Pancreas (tissue), 10 donors: ENCODE results near the gene LPCAT1. TPM values are rescaled to one million over a fixed set of nuclear protein-coding genes. Genes with fewer than 3 reads are reported as not detected.
"Not testable (repeated sequence)": the region's sequence is repeated elsewhere in the genome, so short reads cannot be mapped to it uniquely, and the experiment has no call there.

Experiments
- ATAC-seq, 4 donors: fragments of 200-7000 bp; cut with Tn5 transposase; one replicate each; pipeline versions ENCODE4 v1.8.0 to v1.9.1; 2020; ENCODE audit warnings: mild to moderate bottlenecking in 4 of 4, moderate library complexity in 4 of 4
- DNase-seq, 6 donors: peaks; one replicate each; pipeline ENCODE4 v3.0.0-alpha.2; 2020
- FAIRE-seq: peaks from 2 replicates; lab custom pipeline; 2012; peaks lifted over from hg19 to GRCh38; lab: Jason Lieb, UNC
- H3K27ac ChIP-seq, 4 donors: fragments of 200-600 bp; sonication (generic); 1 replicate in 3 of 4; 2 replicates in 1 of 4; pipeline versions ENCODE4 v1.5.0 to v1.8.0; 2020
- H3K27me3 ChIP-seq, 4 donors: fragments of 200-600 bp; one replicate each; pipeline ENCODE4 v1.8.0; 2021
- H3K36me3 ChIP-seq, 3 donors: fragments of 200-600 bp; sonication (generic) in 1 of 3; one replicate each; pipeline versions ENCODE4 v1.5.0 to v1.8.0; 2020 to 2021
- H3K4me1 ChIP-seq, 3 donors: fragments of 200-600 bp; one replicate each; pipeline ENCODE4 v1.8.0; 2021
- H3K4me3 ChIP-seq, 4 donors: fragments of 200-600 bp; sonication (generic) in 2 of 4; one replicate each; pipeline versions ENCODE4 v1.5.0 to v1.8.0; 2020 to 2021
- H3K9me3 ChIP-seq, 4 donors: fragments of 200-600 bp; one replicate each; pipeline ENCODE4 v1.8.0; 2021
- CTCF ChIP-seq, 4 donors: fragments of 200-600 bp; sonication (generic) in 3 of 4; IDR thresholded peaks; one replicate each; pipeline versions ENCODE4 v1.5.0 to v1.8.0; 2021; ENCODE audit warnings: antibody characterized with exemption in 4 of 4
- WGBS, 2 donors: extraction: QIAGEN DNeasy Blood & Tissue Kit; methylation state at CpG; one replicate each; pipeline ENCODE4 v1.1.7; 2013; 5-methylcytosine and 5-hydroxymethylcytosine counted together
- intact Hi-C, 3 donors: fragments of 100-400 bp; cut with DNase I; formaldehyde crosslinking; loops; one replicate each; pipeline versions ENCODE4 v1.11.1 to v1.14.2; 2022
- polyA plus RNA-seq, 2 donors: library from polyadenylated mRNA; stranded (reverse); fragments of 200-250 nt; gene quantifications; one replicate each; pipeline ENCODE4 v1.2.3, GENCODE V29; 2013
- total RNA-seq, 6 donors: library from RNA; stranded (reverse); fragmentation: NEBNext Ultra II Directional in 4 of 6; extraction: Animal tissue kit (Norgen Biotek cat#: 25700) in 4 of 6; gene quantifications; one replicate each; pipeline versions ENCODE4 v1.2.1 to v1.2.4, GENCODE V29; 2021 to 2023
- donor health status: healthy with polysubstance abuse.
- donor health status: DM: no; HTN: no; CAD: no; lungs with moderate emphysema.
- donor health status: DM: no; HTN: no; CAD: no.
- donor health status: control.
- donor health status: control.
- donor health status: Bipolar disorder and iron deficiency.
- donor health status: DM: yes; HTN: yes; CAD: no.
- donor health status: DM: no; HTN: no; CAD: no.
- donor health status: DM: no; HTN: no; CAD: no.
- donor health status: DM: yes; HTN: yes; CAD: no.

The LPCAT1 gene
- total and polyA plus RNA-seq, 8 donors, result 6.5 to 26.1 (median 13.8) TPM

GRCh38 chr5:1540831-1541701 lies 17.3 kb upstream of the LPCAT1 start:
- Histone ChIP-seq H3K4me3 (no peak overlapping the region), H3K27me3 (no peaks in the 10 kb centered on the region), H3K4me1 (peaks cover 0 to 4% (median 0%) of the 10 kb centered on the region in 3 donors), H3K27ac (no peak overlapping the region), H3K36me3 (no peaks in the 10 kb centered on the region), H3K9me3 (no peaks in the 10 kb centered on the region)
- intact Hi-C loops, result no loop called here
- FAIRE-seq, result no peak
- no peak for ATAC-seq
- no peak for TF ChIP-seq CTCF (IDR thresholded peaks at IDR 0.05)
- peak in 2 of 6 donors; percentile 8 to 37 for DNase-seq
- 84 to 93% methylated on average over 11 of the region's 11 CpGs for WGBS, 2 donors

- 97 to 100% methylated on average over 3 of the region's 3 CpGs for whole genome bisulfite sequencing, 2 donors
- Histone ChIP-seq H3K4me3 (no peak overlapping the region), H3K27ac (no peak overlapping the region), H3K4me1 (peaks cover 0 to 4% (median 0%) of the 10 kb centered on the region in 3 donors), H3K9me3 (no peaks in the 10 kb centered on the region), H3K27me3 (no peaks in the 10 kb centered on the region), H3K36me3 (no peaks in the 10 kb centered on the region)
- intact Hi-C loops, result no loop called here
- no peak for ATAC-seq
- FAIRE-seq, result no peak
- no peak for TF ChIP-seq CTCF (IDR thresholded peaks at IDR 0.05)
- DNase-seq, result peak in 2 of 6 donors; percentile 5 to 29
Observed at GRCh38 chr5:1540166-1540565, 16.4 kb upstream of the LPCAT1 start.

- intact Hi-C loops, result not testable (repeated sequence)
Observed at GRCh38 chr5:1539393-1540161, 15.8 kb upstream of the LPCAT1 start.

GRCh38 chr5:1538741-1539392 lies 15.1 kb upstream of the LPCAT1 start:
- no peak overlapping the region for H3K27ac ChIP-seq
- intact Hi-C loops, result no loop called here
- no peak overlapping the region for H3K4me3 ChIP-seq
- no peak for TF ChIP-seq CTCF (IDR thresholded peaks at IDR 0.05)
- H3K9me3 ChIP-seq, result no peaks in the 10 kb centered on the region
- no peaks in the 10 kb centered on the region for H3K27me3 ChIP-seq
- ATAC-seq (no peak), DNase-seq (peak in 1 of 6 donors; percentile 3), FAIRE-seq (no peak)
- H3K36me3 ChIP-seq, result no peaks in the 10 kb centered on the region
- 81 to 90% methylated on average over 13 of the region's 13 CpGs for WGBS, 2 donors
- peaks cover 0 to 4% (median 0%) of the 10 kb centered on the region in 3 donors for H3K4me1 ChIP-seq

More at GRCh38 chr5:1539393-1540161, 15.8 kb upstream of the LPCAT1 start:
- not testable (repeated sequence) for H3K4me3 ChIP-seq, H3K9me3 ChIP-seq, H3K4me1 ChIP-seq, FAIRE-seq, ATAC-seq, H3K27me3 ChIP-seq, H3K27ac ChIP-seq, H3K36me3 ChIP-seq
- 64 to 79% methylated on average over 7 to 8 of the region's 8 CpGs for WGBS, 2 donors
- peak in 2 of 6 donors; percentile 9 to 35 for DNase-seq

- ATAC-seq, result no peak
- TF ChIP-seq CTCF (IDR thresholded peaks at IDR 0.05), result no peak
- DNase-seq, result peak in 2 of 6 donors; percentile 6 to 47
- intact Hi-C loops, result no loop called here
- Histone ChIP-seq H3K9me3 (no peaks in the 10 kb centered on the region), H3K4me1 (peaks cover 0 to 4% (median 0%) of the 10 kb centered on the region in 3 donors), H3K4me3 (no peak overlapping the region), H3K27ac (no peak overlapping the region), H3K36me3 (no peaks in the 10 kb centered on the region), H3K27me3 (no peaks in the 10 kb centered on the region)
- 81 to 86% methylated on average over 14 of the region's 14 CpGs for WGBS, 2 donors
- FAIRE-seq, result no peak
Observed at GRCh38 chr5:1538276-1538675, 14.5 kb upstream of the LPCAT1 start.
